ENCODE data around the gene ST8SIA5. TPM values are rescaled to one million over a fixed set of nuclear protein-coding genes. Genes with fewer than 3 reads are reported as not detected.

The ST8SIA5 gene
- total RNA-seq, 1 experiment from 2014 or later: 0.54 TPM

GRCh38 chr18:46688853-46689525 is 67.9 kb downstream of the ST8SIA5 start:
- intact Hi-C loops (cut with micrococcal nuclease): no loop called here
- Histone ChIP-seq H3K27ac (ENCODE audit: low read depth, low read length) (no peak overlapping the region), H3K9me3 (ENCODE audit: control insufficient read depth in 1 of 2, insufficient read depth in 1 of 2, low read depth in 1 of 2, low read length in 2 of 2) (no peaks in the 10 kb centered on the region), H3K4me3 (replicated peaks in 1 of 2; ENCODE audit: low read depth in 1 of 2, low read length in 2 of 2) (no peak overlapping the region), H3K4me1 (ENCODE audit: control insufficient read depth in 1 of 2, insufficient read depth in 2 of 2, low read length in 2 of 2) (peaks cover 0 to 3% of the 10 kb centered on the region in 2 experiments; a peak in 1 of 4 replicates), H3K79me2 (ENCODE audit: insufficient read depth, low read length) (no peaks in the 10 kb centered on the region), H3K4me2 (ENCODE audit: low read length) (no peak overlapping the region), H3K9ac (ENCODE audit: low read length) (no peak overlapping the region), H3K36me3 (ENCODE audit: control insufficient read depth in 1 of 2, insufficient read depth in 2 of 2, low read length in 2 of 2) (no peaks in the 10 kb centered on the region), H3K27me3 (ENCODE audit: insufficient read depth, low read length) (no peaks in the 10 kb centered on the region), H4K20me1 (ENCODE audit: insufficient read depth) (no peaks in the 10 kb centered on the region), H3K9me2 (ENCODE audit: insufficient read depth) (no peaks in the 10 kb centered on the region), H2AFZ (ENCODE audit: low read depth, low read length, poor library complexity, severe bottlenecking) (no peak overlapping the region)
- no TSS peak for BruUV-seq (replicated peaks)
- CTCF ChIA-PET: no interaction called here
- POLR2A ChIA-PET: no interaction called here
- DNase-seq (ENCODE audit: low read depth, low spot score) (no peak), ATAC-seq (no peak)
- RAD21 ChIA-PET (ENCODE audit: low non-redundant PET in 1 of 2, low total read pairs in 2 of 2, uncharacterized antibody in 2 of 2, unreplicated experiment in 2 of 2): no interaction called here
- TF ChIP-seq SP1 (IDR thresholded peaks at IDR 0.05; ENCODE audit: low read depth): no peak
- TF ChIP-seq EGR1 (IDR thresholded peaks at IDR 0.05; ENCODE audit: low read depth): no peak
- no peak for TF ChIP-seq EZH2 (IDR thresholded peaks at IDR 0.05)
- no peak for TF ChIP-seq TCF7L2 (IDR thresholded peaks at IDR 0.05; ENCODE audit: borderline replicate concordance, extremely low read depth, insufficient read depth, insufficient read length)

- Histone ChIP-seq H3K36me3 (ENCODE audit: control insufficient read depth in 1 of 2, insufficient read depth in 2 of 2, low read length in 2 of 2) (no peaks in the 10 kb centered on the region), H3K4me3 (replicated peaks in 1 of 2; ENCODE audit: low read depth in 1 of 2, low read length in 2 of 2) (no peak overlapping the region), H3K4me1 (ENCODE audit: control insufficient read depth in 1 of 2, insufficient read depth in 2 of 2, low read length in 2 of 2) (peaks cover 0 to 3% of the 10 kb centered on the region in 2 experiments; a peak in 1 of 4 replicates), H3K9ac (ENCODE audit: low read length) (no peak overlapping the region), H2AFZ (ENCODE audit: low read depth, low read length, poor library complexity, severe bottlenecking) (no peak overlapping the region), H3K4me2 (ENCODE audit: low read length) (no peak overlapping the region), H3K27ac (ENCODE audit: low read depth, low read length) (no peak overlapping the region), H3K79me2 (ENCODE audit: insufficient read depth, low read length) (no peaks in the 10 kb centered on the region), H4K20me1 (ENCODE audit: insufficient read depth) (no peaks in the 10 kb centered on the region), H3K9me3 (ENCODE audit: control insufficient read depth in 1 of 2, insufficient read depth in 1 of 2, low read depth in 1 of 2, low read length in 2 of 2) (no peaks in the 10 kb centered on the region), H3K27me3 (ENCODE audit: insufficient read depth, low read length) (no peaks in the 10 kb centered on the region), H3K9me2 (ENCODE audit: insufficient read depth) (no peaks in the 10 kb centered on the region)
- TF ChIP-seq EGR1 (IDR thresholded peaks at IDR 0.05; ENCODE audit: low read depth) (no peak), ZBTB33 (IDR thresholded peaks at IDR 0.05; ENCODE audit: extremely low read depth, insufficient replicate concordance, low read length) (no peak), ATF3 (IDR thresholded peaks at IDR 0.05) (no peak)
- CTCF ChIA-PET: no interaction called here
- POLR2A ChIA-PET: no interaction called here
- ATAC-seq (no peak), DNase-seq (ENCODE audit: low read depth, low spot score) (no peak)
- no TSS peak for BruUV-seq (replicated peaks)
- intact Hi-C loops (cut with micrococcal nuclease): no loop called here
- RAD21 ChIA-PET (ENCODE audit: low non-redundant PET in 1 of 2, low total read pairs in 2 of 2, uncharacterized antibody in 2 of 2, unreplicated experiment in 2 of 2): no interaction called here
Observed at GRCh38 chr18:46686186-46686585, 70.7 kb downstream of the ST8SIA5 start.

Measured in HCT116 (cell line).